ENCODE results near the gene PKHD1.
"Not testable (repeated sequence)": the region's sequence is repeated elsewhere in the genome, so short reads cannot be mapped to it uniquely, and the experiment has no call there.

PKHD1 gene

GRCh38 chr6:51854347-51854746, 233.1 kb downstream of the PKHD1 start:
- DNase-seq (ENCODE audit: low spot score) = no peak

- not testable (repeated sequence) for DNase-seq (ENCODE audit: low spot score)
Measured at GRCh38 chr6:51853109-51853508, 234.3 kb downstream of the PKHD1 start.

GRCh38 chr6:51846531-51846930, 240.9 kb downstream of the PKHD1 start:
- DNase-seq (ENCODE audit: low spot score) = no peak

- no peak for DNase-seq (ENCODE audit: low spot score)
Measured at GRCh38 chr6:51844336-51844735, 243.1 kb downstream of the PKHD1 start.

- no peak for DNase-seq (ENCODE audit: low spot score)
Measured at GRCh38 chr6:51843456-51844056, 243.9 kb downstream of the PKHD1 start.

GRCh38 chr6:51842804-51843378, 244.5 kb downstream of the PKHD1 start:
- DNase-seq (ENCODE audit: low spot score) = no peak

- no peak for DNase-seq (ENCODE audit: low spot score)
Measured at GRCh38 chr6:51842061-51842803, 245.2 kb downstream of the PKHD1 start.

- DNase-seq (ENCODE audit: low spot score) = no peak
Measured at GRCh38 chr6:51841626-51842025, 245.8 kb downstream of the PKHD1 start.

GRCh38 chr6:51839726-51840374, 247.6 kb downstream of the PKHD1 start:
- no peak for DNase-seq (ENCODE audit: low spot score)

GRCh38 chr6:51830666-51831065, 256.7 kb downstream of the PKHD1 start:
- DNase-seq (ENCODE audit: low spot score) = no peak

GRCh38 chr6:51827580-51827979, 259.8 kb downstream of the PKHD1 start:
- no peak for DNase-seq (ENCODE audit: low spot score)

GRCh38 chr6:51824940-51825339, 262.5 kb downstream of the PKHD1 start:
- no peak for DNase-seq (ENCODE audit: low spot score)

GRCh38 chr6:51820555-51820954, 266.9 kb downstream of the PKHD1 start:
- no peak for DNase-seq (ENCODE audit: low spot score)

GRCh38 chr6:51818520-51819022, 268.8 kb downstream of the PKHD1 start:
- no peak for DNase-seq (ENCODE audit: low spot score)

GRCh38 chr6:51817832-51818231, 269.6 kb downstream of the PKHD1 start:
- DNase-seq (ENCODE audit: low spot score) = no peak

- no peak for DNase-seq (ENCODE audit: low spot score)
Measured at GRCh38 chr6:51814418-51814817, 273.0 kb downstream of the PKHD1 start.

- DNase-seq (ENCODE audit: low spot score) = no peak
Measured at GRCh38 chr6:51813904-51814303, 273.5 kb downstream of the PKHD1 start.

- no peak for DNase-seq (ENCODE audit: low spot score)
Measured at GRCh38 chr6:51812231-51812630, 275.2 kb downstream of the PKHD1 start.

- DNase-seq (ENCODE audit: low spot score) = no peak
Measured at GRCh38 chr6:51805517-51805916, 281.9 kb downstream of the PKHD1 start.

- DNase-seq (ENCODE audit: low spot score) = no peak
Measured at GRCh38 chr6:51800603-51801002, 286.8 kb downstream of the PKHD1 start.

- DNase-seq (ENCODE audit: low spot score) = no peak
Measured at GRCh38 chr6:51793393-51793792, 294.0 kb downstream of the PKHD1 start.

- no peak for DNase-seq (ENCODE audit: low spot score)
Measured at GRCh38 chr6:51792273-51793030, 295.0 kb downstream of the PKHD1 start.
